ENCODE results near the gene SLC22A2.
"Not testable (repeated sequence)": the region's sequence is repeated elsewhere in the genome, so short reads cannot be mapped to it uniquely, and the experiment has no call there.

Gene SLC22A2

DNA sequence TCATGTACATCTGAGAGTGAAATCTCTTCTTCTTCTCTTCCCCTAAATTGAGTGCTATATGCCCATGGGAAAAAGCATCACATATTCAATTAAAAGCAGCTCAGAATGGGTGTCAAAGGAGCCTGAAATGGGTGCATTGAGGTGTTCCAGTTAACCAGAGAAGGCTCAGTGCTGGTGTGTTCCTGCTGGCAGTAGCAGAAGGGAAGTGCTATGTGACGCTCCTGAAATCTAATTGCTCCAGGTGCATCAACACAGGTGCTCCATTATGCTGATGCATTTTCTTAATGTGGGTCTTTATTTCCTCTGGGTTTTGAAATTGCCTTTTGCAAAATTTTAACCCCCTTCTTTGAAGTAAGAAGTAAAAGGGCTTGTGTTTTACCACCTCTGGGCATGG is 17.9 kb downstream of the SLC22A2 start:
- no peak for FAIRE-seq

DNA sequence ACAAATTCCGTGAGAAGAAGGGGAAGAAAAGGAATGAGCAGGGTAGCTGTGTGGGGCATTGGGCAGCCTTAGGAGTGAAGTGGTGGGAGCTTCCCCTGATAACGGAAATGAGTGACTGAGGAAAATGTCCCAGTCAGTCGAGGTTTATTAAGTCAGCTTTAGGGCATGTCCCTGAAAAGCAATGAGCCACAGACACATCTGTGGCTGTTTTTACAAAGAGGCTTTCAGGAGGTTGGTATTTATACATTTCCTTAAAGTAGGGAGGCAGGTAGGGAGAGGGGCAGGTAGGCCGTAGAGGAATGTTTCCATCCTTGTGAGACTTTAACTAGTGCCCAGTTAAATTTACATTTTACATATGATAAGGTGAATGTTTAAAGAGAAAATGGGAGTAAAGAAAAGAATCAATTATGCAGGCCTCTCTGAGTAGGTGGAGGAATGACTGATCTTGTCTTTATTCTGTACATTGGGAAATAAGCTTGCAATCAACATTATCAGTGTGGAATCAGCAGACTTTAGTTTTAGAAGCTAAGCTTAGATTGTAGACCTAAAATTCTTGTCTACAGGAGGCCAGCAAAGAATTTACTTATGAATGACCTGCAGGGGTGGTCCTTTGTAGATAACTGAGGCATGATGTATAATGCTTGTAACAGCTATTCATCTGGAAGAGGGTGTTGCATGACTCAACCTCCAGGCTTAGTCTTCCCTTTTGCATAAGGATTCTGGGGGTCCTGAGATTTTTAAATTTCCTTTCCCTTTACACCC is 18.5 kb downstream of the SLC22A2 start:
- FAIRE-seq, result no peak

DNA sequence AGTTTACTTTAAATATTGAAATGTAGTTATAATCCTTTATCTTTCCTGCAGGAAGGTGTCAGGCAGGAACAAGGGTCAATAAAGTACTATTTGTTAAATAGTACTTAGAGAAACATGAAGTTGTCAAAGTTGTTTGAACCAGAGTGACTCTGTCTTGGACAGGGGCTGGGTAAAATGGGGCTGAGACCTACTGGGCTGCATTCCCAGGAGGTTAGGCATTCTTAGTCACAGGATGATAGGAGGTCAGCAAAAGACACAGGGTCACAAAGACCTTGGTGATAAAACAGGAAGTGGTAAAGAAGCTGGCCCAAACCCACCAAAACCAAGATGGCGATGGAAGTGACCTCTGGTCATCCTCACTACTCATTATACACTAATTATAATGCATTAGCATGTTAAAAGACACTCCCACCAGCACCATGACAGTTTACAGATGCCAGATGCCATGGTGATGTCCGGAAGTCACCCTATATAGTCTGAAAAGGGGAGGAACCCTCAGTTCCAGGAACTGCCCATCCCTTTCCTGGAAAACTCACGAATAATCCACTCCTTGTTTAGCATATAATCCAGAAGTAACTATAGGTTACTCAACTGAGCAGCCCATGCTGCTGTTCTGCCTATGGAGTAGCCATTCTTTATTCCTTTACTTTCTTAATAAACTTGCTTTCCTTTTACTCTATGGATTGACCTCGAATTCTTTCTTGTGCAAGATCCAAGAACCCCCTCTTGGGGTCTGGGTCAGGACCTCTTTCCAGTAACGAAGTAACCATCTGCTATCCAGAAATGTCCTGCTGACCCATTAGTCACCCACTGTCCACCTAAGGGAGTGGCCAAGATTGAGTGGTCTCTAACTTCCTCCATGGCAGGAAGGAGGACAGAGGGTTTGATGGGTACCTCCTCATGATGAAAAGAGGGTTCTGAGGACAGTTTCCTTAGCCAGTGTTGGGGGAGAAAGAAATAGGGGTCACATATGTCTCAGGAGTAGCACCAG is 19.6 kb downstream of the SLC22A2 start:
- peak; percentile 51 for FAIRE-seq

- no peak for FAIRE-seq
These were observed 20.3 kb downstream of the SLC22A2 start for GRCh38 chr6:160238278-160238711.

DNA sequence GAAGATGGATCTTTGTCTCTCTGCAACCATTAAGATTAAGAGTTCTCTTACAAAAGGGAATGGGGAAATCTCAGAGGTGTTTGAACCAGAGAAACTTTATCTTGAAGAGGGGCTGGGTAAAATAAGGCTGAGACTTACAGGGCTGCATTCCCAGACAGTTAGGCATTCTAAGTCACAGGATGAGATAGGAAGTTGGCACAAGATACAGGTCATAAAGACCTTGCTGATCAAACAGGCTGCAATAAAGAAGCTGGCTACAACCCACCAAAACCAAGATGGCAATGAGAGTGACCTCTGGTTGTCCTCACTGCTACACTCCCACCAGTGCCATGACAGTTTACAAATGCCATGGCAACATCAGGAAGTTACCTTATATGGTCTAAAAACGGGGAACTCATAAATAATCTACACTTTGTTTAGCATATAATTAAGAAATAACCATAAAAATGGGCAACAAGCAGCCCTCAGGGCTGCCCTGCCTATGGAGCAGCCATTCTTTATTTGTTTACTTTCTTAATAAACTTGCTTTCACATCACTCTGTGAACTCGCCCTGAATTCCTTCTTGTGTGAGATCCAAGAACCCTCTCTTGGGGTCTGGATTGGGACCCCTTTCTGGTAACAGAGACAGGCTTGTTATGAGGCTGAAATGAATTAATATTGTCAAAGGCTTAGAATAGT is 20.9 kb downstream of the SLC22A2 start:
- not testable (repeated sequence) for FAIRE-seq

DNA sequence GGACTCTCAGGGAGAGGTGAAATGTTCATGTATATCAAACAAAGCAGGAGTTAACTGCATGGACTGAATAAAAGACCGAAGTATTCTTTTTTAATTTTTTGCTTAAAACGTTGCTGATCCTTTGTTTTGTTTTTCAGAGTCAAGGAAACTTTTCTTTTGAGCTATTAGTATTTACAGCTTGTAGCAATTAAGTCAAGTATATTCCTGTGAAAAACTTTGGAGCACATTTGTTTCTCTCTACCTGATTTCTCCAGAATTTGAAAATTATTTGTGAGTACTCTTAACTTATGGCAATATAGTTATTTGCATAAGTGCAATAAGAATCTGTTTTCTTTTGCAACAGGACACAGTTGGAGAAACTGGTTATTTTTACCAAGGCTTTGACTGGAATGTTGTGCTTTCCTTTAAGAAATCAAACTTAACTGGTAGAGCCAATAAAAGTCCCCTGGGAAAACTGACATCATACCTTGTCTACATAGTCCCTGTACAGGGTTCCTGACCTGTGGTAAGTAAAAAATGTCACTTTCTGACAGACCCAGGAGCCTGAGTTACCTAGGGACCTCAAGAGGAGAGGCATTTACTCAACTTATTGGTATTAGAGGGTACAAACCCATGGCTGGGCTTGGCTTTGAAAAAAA is 22.3 kb downstream of the SLC22A2 start:
- FAIRE-seq, result not testable (repeated sequence)

GRCh38 chr6:160233950-160234640 is 24.5 kb downstream of the SLC22A2 start:
- FAIRE-seq, result not testable (repeated sequence)

GRCh38 chr6:160227769-160228161 is 30.9 kb downstream of the SLC22A2 start:
- no peak for FAIRE-seq

- no peak for FAIRE-seq
These were observed 31.4 kb downstream of the SLC22A2 start for GRCh38 chr6:160227038-160227768.

DNA sequence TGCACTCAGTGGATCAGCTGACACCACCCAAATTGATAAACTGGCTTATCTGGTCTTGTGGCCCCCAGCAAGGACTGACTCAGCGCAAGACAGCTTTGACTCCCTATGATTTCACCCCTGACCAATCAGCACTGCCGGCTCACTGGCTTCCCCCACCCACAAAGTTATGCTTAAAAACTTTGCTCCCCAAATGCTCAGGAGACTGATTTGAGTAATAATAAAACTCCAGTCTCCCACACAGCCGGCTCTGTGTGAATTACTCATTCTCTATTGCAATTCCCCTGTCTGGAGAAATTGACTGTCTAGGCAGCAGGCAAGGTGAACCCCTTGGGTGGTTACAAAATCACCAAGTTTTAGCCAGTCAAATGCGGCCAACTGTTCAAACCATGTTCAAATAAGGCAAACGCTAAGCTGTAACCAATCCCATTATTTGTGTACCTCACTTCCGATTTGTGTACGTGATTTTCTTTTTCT is 32.5 kb downstream of the SLC22A2 start:
- no peak for FAIRE-seq

DNA sequence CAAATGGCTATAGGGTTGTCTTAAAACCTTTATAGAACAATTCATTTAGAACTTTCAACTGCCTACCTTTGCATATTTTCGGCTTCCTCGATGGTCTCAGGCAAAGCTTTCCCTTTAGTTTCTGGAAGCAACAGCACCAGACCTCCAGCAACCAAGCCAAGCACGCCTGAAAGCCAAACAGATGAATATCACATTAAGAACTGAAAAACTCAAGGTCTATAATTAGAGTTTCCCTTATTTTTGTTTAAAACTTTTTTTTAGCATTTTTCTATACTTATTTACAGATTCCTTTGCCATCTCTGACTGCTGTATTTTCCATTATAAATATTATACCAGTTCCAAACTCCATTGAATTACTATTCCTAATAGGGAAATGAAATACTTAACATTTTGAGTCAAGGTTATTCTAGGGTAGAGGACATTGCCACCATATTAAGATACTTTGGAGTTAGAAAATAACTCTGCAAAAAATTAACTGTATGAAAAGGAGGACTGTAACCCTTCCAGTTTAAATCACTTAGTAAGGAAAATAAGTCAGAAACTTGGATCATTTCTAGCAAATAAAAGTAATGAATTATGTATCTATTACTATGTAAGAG is 33.9 kb downstream of the SLC22A2 start:
- no peak for FAIRE-seq

DNA sequence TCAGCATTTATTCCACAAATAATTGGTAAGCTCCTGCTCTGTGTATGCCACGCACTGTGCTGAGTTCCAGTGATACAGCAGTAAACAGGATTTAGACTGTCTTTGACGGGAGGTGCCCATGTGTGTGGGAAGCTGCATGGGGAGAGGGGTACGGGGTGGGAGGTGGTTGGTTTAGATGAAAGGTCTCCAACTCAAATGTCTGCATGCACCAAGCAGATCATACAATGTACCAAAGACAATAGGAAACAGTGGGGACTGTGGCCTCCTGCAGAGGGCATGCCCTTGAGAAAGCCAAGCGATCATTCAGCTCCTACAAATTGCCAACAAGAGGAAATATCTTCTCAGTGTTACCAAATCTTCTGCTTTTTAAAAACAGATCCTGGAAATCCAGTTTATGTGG is 36.1 kb downstream of the SLC22A2 start:
- no peak for FAIRE-seq

GRCh38 chr6:160221918-160222317 is 36.7 kb downstream of the SLC22A2 start:
- FAIRE-seq, result no peak

GRCh38 chr6:160221423-160221822 is 37.2 kb downstream of the SLC22A2 start:
- FAIRE-seq, result no peak

DNA sequence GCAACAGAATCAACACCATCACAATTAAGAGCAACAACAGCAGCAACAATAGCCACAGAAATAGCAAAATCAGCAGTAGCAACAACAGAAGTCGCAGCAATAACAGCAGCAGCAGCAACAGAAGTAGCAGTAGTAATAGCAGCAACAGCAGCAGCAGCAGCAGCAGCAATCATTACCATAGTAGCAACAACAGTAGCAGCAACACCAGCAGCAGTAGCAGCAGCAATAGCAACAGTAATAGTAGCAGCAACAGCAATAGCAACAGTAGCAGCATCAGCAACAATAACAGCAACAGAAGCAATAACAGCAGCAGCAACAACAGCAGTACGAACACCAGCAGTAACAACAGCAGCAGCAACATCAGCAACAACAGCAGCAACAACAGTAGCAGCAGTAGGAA is 39.8 kb downstream of the SLC22A2 start:
- no peak for FAIRE-seq

GRCh38 chr6:160217863-160218262 is 40.8 kb downstream of the SLC22A2 start:
- no peak for FAIRE-seq

DNA sequence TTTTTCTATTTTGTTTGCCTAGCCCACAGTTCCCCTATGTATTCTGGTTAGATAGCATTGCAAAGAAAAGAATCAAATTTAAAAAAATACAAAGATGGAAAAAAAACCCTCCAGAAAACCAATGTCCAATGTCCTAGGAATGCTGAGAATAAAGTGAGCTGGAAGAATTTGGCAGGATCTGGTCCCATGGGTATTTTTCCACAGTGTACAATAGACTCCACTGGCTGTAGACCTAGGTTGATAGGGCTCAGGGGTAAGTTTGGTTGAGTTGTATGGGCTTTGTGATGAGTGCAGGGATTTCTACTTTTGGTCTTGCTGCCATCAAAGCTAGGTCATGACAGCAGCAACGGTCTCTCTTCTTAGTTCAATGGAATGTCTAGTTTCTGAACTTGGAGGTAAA is 41.5 kb downstream of the SLC22A2 start:
- FAIRE-seq, result no peak

DNA sequence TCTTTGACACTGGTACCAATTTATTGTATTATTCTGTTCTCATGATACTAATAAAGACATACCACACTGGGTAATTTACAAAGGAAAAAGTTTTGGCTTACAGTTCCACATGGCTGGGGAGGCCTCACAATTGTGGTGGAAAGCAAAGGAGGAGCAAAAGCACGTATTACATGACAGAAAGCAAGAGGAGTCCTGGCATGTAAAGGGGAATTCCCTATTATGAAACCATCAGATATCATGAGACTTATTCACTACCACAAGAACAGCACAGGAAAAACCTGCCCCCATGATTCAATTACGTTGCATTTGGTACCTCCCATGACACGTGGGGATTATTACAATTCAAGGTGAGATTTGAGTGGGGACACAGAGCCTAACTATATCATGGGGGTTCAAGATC is 43.4 kb downstream of the SLC22A2 start:
- FAIRE-seq, result no peak

DNA sequence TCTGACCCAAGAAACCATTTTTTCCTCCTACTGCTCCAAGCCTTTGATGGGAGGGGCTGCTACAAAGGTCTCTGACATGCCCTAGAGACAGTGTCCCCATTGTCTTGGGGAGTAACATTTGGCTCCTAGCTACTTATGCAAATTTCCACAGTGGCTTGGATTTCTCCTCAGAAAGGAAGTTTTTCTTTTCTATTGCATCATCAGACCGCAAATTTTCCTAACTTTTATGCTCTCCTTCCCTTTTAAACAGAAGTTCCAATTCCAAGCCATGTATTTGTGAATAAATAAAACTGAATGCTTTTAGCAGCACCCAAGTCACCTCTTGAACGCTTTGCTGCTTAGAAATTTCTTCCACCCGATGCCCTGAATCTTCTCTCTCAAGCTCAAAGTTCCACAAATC is 51.0 kb downstream of the SLC22A2 start:
- FAIRE-seq, result no peak

DNA sequence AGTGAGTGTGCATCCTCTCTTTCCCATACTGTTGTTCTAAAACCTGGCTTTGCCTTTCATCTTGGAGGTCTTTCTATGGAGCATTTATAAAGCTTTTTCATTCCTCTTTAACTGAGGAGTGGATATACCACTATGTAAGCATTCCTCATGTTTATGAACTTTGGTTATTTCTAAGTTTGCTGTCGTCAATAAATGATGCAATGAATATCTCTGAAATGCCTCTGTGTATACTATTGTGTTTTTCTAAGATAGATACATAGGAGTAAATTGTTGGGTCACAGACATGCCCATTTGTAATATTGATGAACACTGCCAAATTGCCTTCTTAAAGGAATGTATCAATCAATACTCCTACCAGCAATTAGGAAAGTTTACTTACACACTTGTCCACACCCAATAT is 53.9 kb downstream of the SLC22A2 start:
- FAIRE-seq, result no peak

DNA sequence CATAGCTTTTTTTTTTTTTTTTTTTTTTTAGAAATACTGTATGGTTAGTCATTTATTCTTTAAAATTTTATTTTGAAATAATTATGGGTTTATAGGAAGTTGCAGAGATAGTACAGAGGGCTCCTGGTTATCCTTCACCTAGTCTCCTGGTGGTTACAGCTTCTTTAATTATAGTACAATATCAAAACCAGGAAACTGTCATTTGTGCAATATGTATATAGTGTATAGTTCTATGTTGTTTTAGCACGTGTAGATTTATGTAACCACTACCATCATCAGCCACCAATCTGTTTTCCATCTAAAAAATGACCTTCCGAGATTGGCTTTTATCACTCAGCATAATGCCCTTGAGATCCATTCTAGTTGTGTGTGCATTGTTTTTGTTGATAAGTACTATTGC is 54.7 kb downstream of the SLC22A2 start:
- FAIRE-seq, result no peak
